Cardiac septum (tissue), 1 donor: Measurements from ENCODE around the gene SLC10A6. TPM values are rescaled to one million over a fixed set of nuclear protein-coding genes. Genes with fewer than 3 reads are reported as not detected.

Source experiments
- DNase-seq: peaks from one replicate; pipeline ENCODE4 v3.0.0-alpha.2; 2020; ENCODE audit warnings: low spot score
- intact Hi-C: fragments of 100-400 bp; cut with DNase I; formaldehyde crosslinking; loops from one replicate; pipeline ENCODE4 v1.14.0; 2022
- total RNA-seq: library from RNA; stranded (reverse); fragmentation: NEBNext Ultra II Directional; extraction: Animal tissue kit (Norgen Biotek cat#: 25700); gene quantifications from one replicate; pipeline ENCODE4 v1.2.1, GENCODE V29; 2021
- donor health status: DM: no; HTN: no; CAD: no.

The SLC10A6 gene
- total RNA-seq, 1 donor from 2014 or later, result 1.3 TPM

- no peak for DNase-seq
- intact Hi-C loops, result loop anchor here (5.0 kb wide), 1 partner anchor 37 kb away; the partner anchor contains the start of gene C4orf36
Observed at GRCh38 chr4:86855572-86855971, 6.4 kb upstream of the SLC10A6 start.

- DNase-seq, result no peak
- intact Hi-C loops, result no loop called here
Observed at GRCh38 chr4:86853209-86853608, 4.0 kb upstream of the SLC10A6 start.

- no peak for DNase-seq
- intact Hi-C loops, result no loop called here
Observed at GRCh38 chr4:86848136-86848535, 1.0 kb downstream of the SLC10A6 start.

- intact Hi-C loops, result no loop called here
- DNase-seq, result no peak
Observed at GRCh38 chr4:86847571-86847970, 1.6 kb downstream of the SLC10A6 start.

GRCh38 chr4:86846921-86847320, 2.3 kb downstream of the SLC10A6 start:
- intact Hi-C loops, result no loop called here
- no peak for DNase-seq

GRCh38 chr4:86845593-86845992, 3.6 kb downstream of the SLC10A6 start:
- no peak for DNase-seq
- intact Hi-C loops, result no loop called here

GRCh38 chr4:86841309-86841708, 7.9 kb downstream of the SLC10A6 start:
- no peak for DNase-seq
- intact Hi-C loops, result no loop called here

GRCh38 chr4:86840858-86841257, 8.3 kb downstream of the SLC10A6 start:
- DNase-seq, result no peak
- intact Hi-C loops, result no loop called here

GRCh38 chr4:86837691-86838503, 11.3 kb downstream of the SLC10A6 start:
- no peak for DNase-seq
- intact Hi-C loops, result no loop called here

- no peak for DNase-seq
- intact Hi-C loops, result no loop called here
Observed at GRCh38 chr4:86835677-86836076, 13.5 kb downstream of the SLC10A6 start.

- no peak for DNase-seq
- intact Hi-C loops, result no loop called here
Observed at GRCh38 chr4:86834901-86835300, 14.3 kb downstream of the SLC10A6 start.

- intact Hi-C loops, result no loop called here
- DNase-seq, result no peak
Observed at GRCh38 chr4:86833615-86834014, 15.6 kb downstream of the SLC10A6 start.

- intact Hi-C loops, result no loop called here
- DNase-seq, result no peak
Observed at GRCh38 chr4:86831262-86832130, 17.7 kb downstream of the SLC10A6 start.

- no peak for DNase-seq
Observed at GRCh38 chr4:86825511-86825910, 23.7 kb downstream of the SLC10A6 start.

GRCh38 chr4:86822136-86822535, 27.0 kb downstream of the SLC10A6 start:
- no peak for DNase-seq
- intact Hi-C loops, result no loop called here

More at GRCh38 chr4:86825511-86825910, 23.7 kb downstream of the SLC10A6 start:
- intact Hi-C loops, result no loop called here

- intact Hi-C loops, result no loop called here
- no peak for DNase-seq
Observed at GRCh38 chr4:86821151-86821550, 28.0 kb downstream of the SLC10A6 start.

GRCh38 chr4:86819561-86819960, 29.6 kb downstream of the SLC10A6 start:
- intact Hi-C loops, result no loop called here
- no peak for DNase-seq

- DNase-seq, result no peak
- intact Hi-C loops, result no loop called here
Observed at GRCh38 chr4:86818841-86819240, 30.3 kb downstream of the SLC10A6 start.

GRCh38 chr4:86818211-86818610, 31.0 kb downstream of the SLC10A6 start:
- no peak for DNase-seq
- intact Hi-C loops, result no loop called here

- intact Hi-C loops, result no loop called here
- DNase-seq, result no peak
Observed at GRCh38 chr4:86816501-86817273, 32.5 kb downstream of the SLC10A6 start.
